ENCODE measurements around the gene PABPC1L. TPM values are rescaled to one million over a fixed set of nuclear protein-coding genes. Genes with fewer than 3 reads are reported as not detected.

Gene PABPC1L
- total RNA-seq, 2 experiments from 2014 or later = 88.4 to 93.8 TPM

GRCh38 chr20:44888226-44889103, 21.4 kb upstream of the PABPC1L start:
- DNase-seq = no peak
- peak overlapping the region; percentile 90 for H3K4me3 Mint-ChIP-seq
- ChIA-PET CTCF (interaction anchor here (0.7 to 3.2 kb wide), 10 partner anchors 7 to 156 kb away, joined by 3 to 14 read pairs (median 4); partner anchors contain the start of gene PABPC1L), POLR2A (interaction anchor here (0.9 to 1.9 kb wide), 7 partner anchors 8 to 78 kb away, joined by 3 to 8 read pairs (median 5); partner anchors contain the start of genes PABPC1L, STK4 and TOMM34)
- intact Hi-C loops (cut with micrococcal nuclease) = loop anchor here (5.0 kb wide), 1 partner anchor 74 kb away; the partner anchor contains the start of gene TOMM34
- ATAC-seq = no peak
- peaks cover 63% of the 10 kb centered on the region for H3K4me1 Mint-ChIP-seq (ENCODE audit: low read depth)
- H3K27ac Mint-ChIP-seq = peak overlapping the region; percentile 68
- TF ChIP-seq, protein P1, sequence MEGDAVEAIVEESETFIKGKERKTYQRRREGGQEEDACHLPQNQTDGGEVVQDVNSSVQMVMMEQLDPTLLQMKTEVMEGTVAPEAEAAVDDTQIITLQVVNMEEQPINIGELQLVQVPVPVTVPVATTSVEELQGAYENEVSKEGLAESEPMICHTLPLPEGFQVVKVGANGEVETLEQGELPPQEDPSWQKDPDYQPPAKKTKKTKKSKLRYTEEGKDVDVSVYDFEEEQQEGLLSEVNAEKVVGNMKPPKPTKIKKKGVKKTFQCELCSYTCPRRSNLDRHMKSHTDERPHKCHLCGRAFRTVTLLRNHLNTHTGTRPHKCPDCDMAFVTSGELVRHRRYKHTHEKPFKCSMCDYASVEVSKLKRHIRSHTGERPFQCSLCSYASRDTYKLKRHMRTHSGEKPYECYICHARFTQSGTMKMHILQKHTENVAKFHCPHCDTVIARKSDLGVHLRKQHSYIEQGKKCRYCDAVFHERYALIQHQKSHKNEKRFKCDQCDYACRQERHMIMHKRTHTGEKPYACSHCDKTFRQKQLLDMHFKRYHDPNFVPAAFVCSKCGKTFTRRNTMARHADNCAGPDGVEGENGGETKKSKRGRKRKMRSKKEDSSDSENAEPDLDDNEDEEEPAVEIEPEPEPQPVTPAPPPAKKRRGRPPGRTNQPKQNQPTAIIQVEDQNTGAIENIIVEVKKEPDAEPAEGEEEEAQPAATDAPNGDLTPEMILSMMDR (IDR thresholded peaks at IDR 0.05) = peak; percentile 43
- no peaks in the 10 kb centered on the region for H3K9me3 Mint-ChIP-seq
- H3K27me3 Mint-ChIP-seq = no peaks in the 10 kb centered on the region
- peaks cover 50% of the 10 kb centered on the region for H3K36me3 Mint-ChIP-seq (ENCODE audit: low read depth)

DNA sequence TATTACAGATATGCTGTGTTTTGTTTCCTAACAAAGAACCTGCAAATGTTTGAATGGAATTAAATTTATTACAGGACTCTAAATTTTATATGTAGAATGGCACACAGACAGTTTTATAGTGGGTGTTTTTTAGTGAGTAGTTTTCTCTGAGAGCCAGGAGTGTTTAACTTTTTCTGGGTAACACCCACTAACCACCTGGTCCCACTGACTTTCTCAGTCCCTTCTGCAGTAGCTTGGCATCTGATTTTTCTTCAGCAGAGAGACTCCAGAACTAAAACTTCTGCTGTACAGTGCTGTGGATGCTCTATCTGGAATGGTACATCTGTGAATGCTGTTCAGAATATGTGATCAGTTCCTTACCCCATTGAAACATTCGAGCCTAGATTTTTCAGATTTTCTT, 18.0 kb upstream of the PABPC1L start:
- H3K36me3 Mint-ChIP-seq (ENCODE audit: low read depth) = peaks cover 59% of the 10 kb centered on the region
- H3K27ac Mint-ChIP-seq = peak overlapping the region; percentile 13
- peaks cover 79% of the 10 kb centered on the region for H3K4me1 Mint-ChIP-seq (ENCODE audit: low read depth)
- H3K27me3 Mint-ChIP-seq = no peaks in the 10 kb centered on the region
- DNase-seq (no peak), ATAC-seq (peak; percentile 35)
- no peaks in the 10 kb centered on the region for H3K9me3 Mint-ChIP-seq
- intact Hi-C loops (cut with micrococcal nuclease) = no loop called here
- TF ChIP-seq, protein P1 (IDR thresholded peaks at IDR 0.05) = no peak
- H3K4me3 Mint-ChIP-seq = no peak overlapping the region
- CTCF ChIA-PET = interaction anchor here (1.1 to 1.6 kb wide), 3 partner anchors 11 to 208 kb away, joined by 4 read pairs; no protein-coding TSS in a partner anchor
- POLR2A ChIA-PET = interaction anchor here (1.3 to 1.8 kb wide), 3 partner anchors 11 to 69 kb away, joined by 4 to 5 read pairs (median 4); partner anchors contain the start of genes PABPC1L and TOMM34

- CTCF ChIA-PET = interaction anchor here (1.0 kb wide), 1 partner anchor 12 kb away, joined by 3 read pairs; no protein-coding TSS in a partner anchor
- Mint-ChIP-seq H3K4me3 (no peak overlapping the region), H3K9me3 (no peaks in the 10 kb centered on the region), H3K27me3 (no peaks in the 10 kb centered on the region), H3K36me3 (ENCODE audit: low read depth) (peaks cover 56% of the 10 kb centered on the region), H3K27ac (peak overlapping the region; percentile 22), H3K4me1 (ENCODE audit: low read depth) (peaks cover 79% of the 10 kb centered on the region)
- ATAC-seq (peak; percentile 27), DNase-seq (no peak)
- intact Hi-C loops (cut with micrococcal nuclease) = no loop called here
- TF ChIP-seq, protein P1 (IDR thresholded peaks at IDR 0.05) = no peak
- POLR2A ChIA-PET = interaction anchor here (1.1 to 1.4 kb wide), 2 partner anchors 14 to 83 kb away, joined by 3 to 6 read pairs; partner anchors contain the start of gene PABPC1L
These were observed 14.9 kb upstream of the PABPC1L start for GRCh38 chr20:44894959-44895358.

- TF ChIP-seq, protein P1 (IDR thresholded peaks at IDR 0.05) = no peak
- Mint-ChIP-seq H3K4me1 (ENCODE audit: low read depth) (peaks cover 82% of the 10 kb centered on the region), H3K4me3 (no peak overlapping the region), H3K27me3 (no peaks in the 10 kb centered on the region), H3K27ac (peak overlapping the region; percentile 58), H3K36me3 (ENCODE audit: low read depth) (peaks cover 61% of the 10 kb centered on the region), H3K9me3 (no peaks in the 10 kb centered on the region)
- ChIA-PET POLR2A (interaction anchor here (0.9 to 1.0 kb wide), 3 partner anchors 9 to 422 kb away, joined by 3 to 6 read pairs (median 5); partner anchors contain the start of gene PABPC1L), CTCF (interaction anchor here (0.8 to 1.5 kb wide), 4 partner anchors 9 to 213 kb away, joined by 3 to 4 read pairs (median 4); partner anchors contain the start of gene YWHAB)
- intact Hi-C loops (cut with micrococcal nuclease) = no loop called here
- ATAC-seq (no peak), DNase-seq (no peak)
These were observed 13.3 kb upstream of the PABPC1L start for GRCh38 chr20:44896583-44896982.

Data from activated CD8-positive, alpha-beta T cell treated with anti-CD3 and anti-CD28 coated beads for 36 hours (primary cell).